Measurements from ENCODE around the gene ADARB2. TPM values are rescaled to one million over a fixed set of nuclear protein-coding genes. Genes with fewer than 3 reads are reported as not detected.

ADARB2 gene
- total and polyA plus RNA-seq, 4 donors = 0.22 to 1.3 (median 0.55) TPM

DNA sequence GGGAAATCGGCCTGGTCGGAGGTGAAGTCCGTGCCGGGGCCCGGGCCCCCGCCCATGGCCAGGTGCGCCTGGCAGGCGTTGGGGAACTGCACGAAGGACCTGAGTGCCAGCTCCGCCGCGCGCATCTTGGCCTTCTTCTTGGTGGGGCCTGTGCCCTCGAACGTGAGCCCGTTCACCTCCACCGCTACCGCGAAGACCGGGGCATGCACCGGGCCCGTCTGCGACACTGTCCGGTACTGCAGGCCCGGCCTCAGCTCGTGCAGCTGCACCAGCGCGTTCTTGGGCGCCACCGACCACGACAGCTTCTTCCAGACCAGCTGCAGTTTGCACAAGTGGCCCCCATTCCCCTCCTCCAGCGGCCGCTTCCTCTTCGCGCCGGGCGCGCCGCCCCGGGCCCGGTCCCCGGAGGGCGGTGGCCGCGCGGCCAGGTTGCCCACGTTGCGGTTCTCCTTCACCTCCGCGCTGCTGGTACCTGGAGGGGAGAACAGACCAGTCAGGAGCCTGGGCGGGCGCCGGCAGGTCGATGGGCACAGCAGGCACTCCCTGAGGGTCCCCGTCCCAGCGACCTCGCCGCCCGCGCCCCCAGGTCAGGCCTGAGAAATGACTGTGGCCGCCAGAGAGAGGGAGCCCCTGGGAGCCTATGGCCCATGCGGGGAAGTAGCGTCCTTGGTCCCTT, 373.7 kb downstream of the ADARB2 start:
- H3K27me3 ChIP-seq (ENCODE audit: control insufficient read depth in 3 of 3, insufficient read depth in 3 of 3, low read length in 2 of 3) = peaks cover 7 to 29% (median 20%) of the 10 kb centered on the region in 3 donors

DNA sequence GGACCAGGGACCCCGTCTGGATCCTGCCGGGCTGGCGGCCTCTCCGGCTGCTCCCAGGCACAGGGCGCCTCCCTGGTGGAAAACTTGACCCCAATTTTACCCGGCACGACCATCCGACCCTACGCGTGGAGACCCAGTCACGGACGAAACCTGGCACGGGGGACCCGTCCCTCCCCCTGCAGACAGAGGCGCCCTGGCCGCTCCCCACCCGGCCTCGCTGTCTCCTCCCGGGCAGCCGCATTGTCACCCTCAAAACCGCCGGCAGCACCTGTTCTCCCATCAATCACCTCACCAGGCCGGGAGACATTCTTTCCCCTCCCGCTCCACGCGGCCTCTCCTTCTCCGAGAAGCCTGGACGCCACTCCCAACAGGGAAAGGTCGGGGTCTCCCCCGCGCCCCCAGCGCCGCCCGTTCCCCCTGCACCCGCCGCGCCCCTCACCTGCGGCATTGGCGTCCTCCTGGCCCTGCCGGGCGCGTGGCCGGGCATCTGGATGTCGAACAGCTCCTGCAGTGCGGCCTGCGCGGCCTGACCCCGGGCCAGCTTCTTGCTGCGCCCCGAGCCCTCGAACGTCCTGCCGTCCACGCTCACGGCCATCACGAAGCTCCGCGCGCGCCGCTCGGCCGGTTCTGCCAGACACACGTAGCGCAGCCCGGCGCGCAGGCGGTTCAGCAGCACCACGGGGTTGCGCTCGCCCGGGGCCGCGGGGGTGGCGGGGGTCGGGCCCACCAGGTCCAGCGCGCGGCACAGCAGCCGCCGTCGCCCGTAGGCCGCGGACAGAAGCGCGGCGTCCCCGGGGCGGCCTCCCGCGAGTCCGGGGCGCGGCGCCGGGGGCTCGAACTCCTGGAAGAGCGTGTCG, 374.5 kb downstream of the ADARB2 start:
- 73 to 84% methylated on average over 101 of the region's 101 CpGs for WGBS, 2 donors
- Histone ChIP-seq H3K27me3 (ENCODE audit: control insufficient read depth in 3 of 3, insufficient read depth in 3 of 3, low read length in 2 of 3) (peaks cover 7 to 37% (median 24%) of the 10 kb centered on the region in 3 donors), H3K4me1 (ENCODE audit: control insufficient read depth in 5 of 5, insufficient read depth in 5 of 5, low read length in 5 of 5) (peaks cover 0 to 18% (median 5%) of the 10 kb centered on the region in 5 donors), H3K36me3 (ENCODE audit: control insufficient read depth in 4 of 4, insufficient read depth in 4 of 4, low read length in 4 of 4) (no peaks in the 10 kb centered on the region), H3K9me3 (ENCODE audit: control insufficient read depth in 4 of 4, insufficient read depth in 3 of 4, low read length in 3 of 4) (no peaks in the 10 kb centered on the region), H3K27ac (ENCODE audit: low read depth in 1 of 2, low read length in 1 of 2) (no peak overlapping the region), H3K4me3 (no peak overlapping the region), H3K9ac (ENCODE audit: insufficient read depth in 1 of 2, low read length in 2 of 2) (no peak overlapping the region)
- no peak for ATAC-seq (ENCODE audit: insufficient read depth, low FRiP score)
- DNase-seq = no peak
- TF ChIP-seq, protein P1, sequence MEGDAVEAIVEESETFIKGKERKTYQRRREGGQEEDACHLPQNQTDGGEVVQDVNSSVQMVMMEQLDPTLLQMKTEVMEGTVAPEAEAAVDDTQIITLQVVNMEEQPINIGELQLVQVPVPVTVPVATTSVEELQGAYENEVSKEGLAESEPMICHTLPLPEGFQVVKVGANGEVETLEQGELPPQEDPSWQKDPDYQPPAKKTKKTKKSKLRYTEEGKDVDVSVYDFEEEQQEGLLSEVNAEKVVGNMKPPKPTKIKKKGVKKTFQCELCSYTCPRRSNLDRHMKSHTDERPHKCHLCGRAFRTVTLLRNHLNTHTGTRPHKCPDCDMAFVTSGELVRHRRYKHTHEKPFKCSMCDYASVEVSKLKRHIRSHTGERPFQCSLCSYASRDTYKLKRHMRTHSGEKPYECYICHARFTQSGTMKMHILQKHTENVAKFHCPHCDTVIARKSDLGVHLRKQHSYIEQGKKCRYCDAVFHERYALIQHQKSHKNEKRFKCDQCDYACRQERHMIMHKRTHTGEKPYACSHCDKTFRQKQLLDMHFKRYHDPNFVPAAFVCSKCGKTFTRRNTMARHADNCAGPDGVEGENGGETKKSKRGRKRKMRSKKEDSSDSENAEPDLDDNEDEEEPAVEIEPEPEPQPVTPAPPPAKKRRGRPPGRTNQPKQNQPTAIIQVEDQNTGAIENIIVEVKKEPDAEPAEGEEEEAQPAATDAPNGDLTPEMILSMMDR (IDR thresholded peaks at IDR 0.05; ENCODE audit: control extremely low read depth, extremely low read depth) = no peak

More for the DNA sequence above, 373.7 kb downstream of the ADARB2 start:
- Histone ChIP-seq H3K27ac (ENCODE audit: low read depth in 1 of 2, low read length in 1 of 2) (no peak overlapping the region), H3K4me3 (no peak overlapping the region), H3K36me3 (ENCODE audit: control insufficient read depth in 4 of 4, insufficient read depth in 4 of 4, low read length in 4 of 4) (no peaks in the 10 kb centered on the region), H3K4me1 (ENCODE audit: control insufficient read depth in 5 of 5, insufficient read depth in 5 of 5, low read length in 5 of 5) (peaks cover 0 to 18% (median 5%) of the 10 kb centered on the region in 5 donors), H3K9me3 (ENCODE audit: control insufficient read depth in 4 of 4, insufficient read depth in 3 of 4, low read length in 3 of 4) (no peaks in the 10 kb centered on the region), H3K9ac (ENCODE audit: insufficient read depth in 1 of 2, low read length in 2 of 2) (no peak overlapping the region)
- TF ChIP-seq, protein P1 (IDR thresholded peaks at IDR 0.05; ENCODE audit: control extremely low read depth, extremely low read depth) = no peak
- ATAC-seq (ENCODE audit: insufficient read depth, low FRiP score) (no peak), DNase-seq (no peak)
- 65 to 77% methylated on average over 61 to 63 of the region's 63 CpGs for WGBS, 2 donors

DNA sequence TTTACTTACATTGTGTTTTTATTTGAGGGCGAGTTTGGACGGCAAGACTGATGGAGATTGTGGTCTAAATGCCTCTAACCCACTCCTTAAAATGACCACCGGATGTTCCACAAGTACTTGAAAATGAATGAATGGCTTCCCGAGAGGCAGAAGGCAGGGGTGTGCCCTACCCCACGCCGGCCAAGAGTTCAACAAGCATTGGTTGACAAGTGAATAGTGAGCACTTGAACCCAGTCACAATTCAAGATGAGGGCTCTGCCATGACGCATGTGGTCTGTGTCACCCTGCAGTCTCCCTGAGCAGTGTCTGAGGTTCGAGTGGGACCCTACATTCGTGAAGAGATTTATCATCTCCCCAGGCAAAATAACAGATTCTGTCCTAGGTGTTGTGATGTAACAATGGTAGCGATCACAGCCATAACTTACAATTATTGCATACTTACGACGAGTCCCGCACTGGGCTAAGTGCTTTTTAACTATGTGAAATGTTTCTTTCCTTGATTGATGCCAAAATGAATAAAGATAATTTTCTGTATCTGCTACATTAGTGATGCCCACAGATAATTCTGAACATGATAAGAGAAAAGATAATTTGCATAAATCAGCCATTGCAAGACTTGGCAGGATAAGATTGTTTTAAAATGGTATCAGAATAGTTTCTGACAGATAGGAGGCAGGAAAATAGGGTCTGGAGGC, 375.8 kb downstream of the ADARB2 start:
- Histone ChIP-seq H3K4me1 (ENCODE audit: control insufficient read depth in 5 of 5, insufficient read depth in 5 of 5, low read length in 5 of 5) (peaks cover 0 to 26% (median 10%) of the 10 kb centered on the region in 5 donors), H3K27ac (ENCODE audit: low read depth in 1 of 2, low read length in 1 of 2) (no peak overlapping the region), H3K36me3 (ENCODE audit: control insufficient read depth in 4 of 4, insufficient read depth in 4 of 4, low read length in 4 of 4) (no peaks in the 10 kb centered on the region), H3K9ac (ENCODE audit: insufficient read depth in 1 of 2, low read length in 2 of 2) (no peak overlapping the region), H3K4me3 (no peak overlapping the region), H3K27me3 (ENCODE audit: control insufficient read depth in 3 of 3, insufficient read depth in 3 of 3, low read length in 2 of 3) (peaks cover 7 to 44% (median 21%) of the 10 kb centered on the region in 3 donors), H3K9me3 (ENCODE audit: control insufficient read depth in 4 of 4, insufficient read depth in 3 of 4, low read length in 3 of 4) (no peaks in the 10 kb centered on the region)
- no peak for DNase-seq
- ATAC-seq (ENCODE audit: insufficient read depth, low FRiP score) = no peak
- 68 to 79% methylated on average over 13 of the region's 13 CpGs for whole genome bisulfite sequencing, 2 donors
- TF ChIP-seq, protein P1 (IDR thresholded peaks at IDR 0.05; ENCODE audit: control extremely low read depth, extremely low read depth) = no peak
